ENCODE measurements around the gene PCSK4.
"Not testable (repeated sequence)": the region's sequence is repeated elsewhere in the genome, so short reads cannot be mapped to it uniquely, and the experiment has no call there.

The PCSK4 gene

DNA sequence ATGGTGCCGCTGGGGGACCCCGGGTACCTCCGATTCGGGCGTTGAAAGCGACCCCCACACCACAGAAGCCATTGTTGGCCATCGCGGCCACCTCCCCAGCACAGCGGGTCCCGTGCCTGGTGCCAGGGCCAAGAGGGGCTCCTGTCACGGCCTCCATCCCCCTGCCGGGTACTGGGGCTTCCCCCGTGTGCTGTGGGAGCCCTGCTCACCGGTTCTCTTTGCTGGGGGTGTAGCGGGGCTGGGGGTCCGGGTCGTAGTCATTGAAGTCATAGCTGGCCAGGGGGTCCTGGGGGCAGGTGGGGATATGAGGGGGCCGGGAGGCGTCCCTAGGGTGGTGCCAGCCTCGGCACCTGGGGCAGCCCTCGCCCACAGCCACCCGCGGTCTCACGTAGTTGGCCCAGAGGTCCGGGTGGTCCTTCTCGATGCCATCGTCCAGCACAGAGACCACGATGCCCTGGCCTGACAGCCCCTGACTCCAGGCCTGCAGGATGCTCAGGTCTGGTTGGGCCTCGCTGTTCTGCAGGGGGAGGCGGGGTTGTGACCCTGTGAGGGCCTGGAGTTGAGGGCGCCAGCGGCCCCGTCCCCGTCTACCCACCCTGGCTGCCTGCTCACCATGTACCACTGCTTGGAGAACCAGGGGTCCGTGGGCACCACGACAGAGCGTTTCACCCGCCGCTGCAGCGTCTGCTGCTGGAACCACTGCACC is 2.4 kb downstream of the PCSK4 start:
- no peak for DNase-seq (ENCODE audit: low read depth in 2 of 2)

DNA sequence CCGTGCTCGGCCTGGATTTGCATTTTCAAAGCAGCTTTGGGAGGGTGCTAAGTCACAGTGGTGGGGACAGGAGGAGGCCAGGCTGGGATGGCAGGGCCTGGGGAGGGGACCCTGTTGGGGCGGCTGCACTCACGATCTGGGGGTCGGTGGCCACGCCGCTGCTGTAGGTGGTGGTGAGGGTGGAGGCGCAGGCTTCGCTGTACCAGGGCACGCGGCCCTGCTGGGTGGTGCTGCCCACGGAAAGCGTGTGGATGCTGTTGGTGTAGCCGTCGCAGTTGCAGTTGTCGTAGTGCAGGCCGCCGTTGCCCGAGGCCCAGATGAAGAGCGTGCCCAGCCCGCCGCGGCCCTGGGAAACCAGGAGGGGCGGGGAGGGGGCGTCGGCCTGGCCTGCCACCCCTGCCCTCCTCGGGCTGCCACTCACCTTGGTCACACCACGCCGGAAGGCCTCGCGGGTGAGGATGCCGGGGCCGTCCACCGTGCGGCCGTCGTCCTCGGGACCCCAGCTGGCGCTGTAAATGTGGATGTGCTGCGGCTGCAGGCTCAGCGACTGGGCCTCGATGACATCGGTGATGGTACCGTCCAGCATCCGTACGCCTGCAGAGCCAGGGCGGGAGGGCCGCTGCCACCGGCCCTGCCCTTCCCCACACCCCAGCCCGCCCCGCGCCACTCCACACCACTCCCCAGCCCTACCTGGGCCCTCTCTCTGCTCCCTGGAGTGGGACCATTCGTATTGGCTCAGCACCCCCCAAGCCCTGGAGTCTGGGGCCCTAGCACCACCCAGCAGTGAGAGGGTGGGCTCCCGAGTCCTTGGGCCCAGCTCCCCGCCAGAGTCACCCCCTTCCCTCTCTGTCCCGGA is 3.2 kb downstream of the PCSK4 start:
- no peak for DNase-seq (ENCODE audit: low read depth in 2 of 2)

- DNase-seq (ENCODE audit: low read depth in 2 of 2) = no peak
Observed at GRCh38 chr19:1483979-1484428, 6.1 kb downstream of the PCSK4 start.

GRCh38 chr19:1483131-1483978 is 6.8 kb downstream of the PCSK4 start:
- DNase-seq (ENCODE audit: low read depth in 2 of 2) = no peak

DNA sequence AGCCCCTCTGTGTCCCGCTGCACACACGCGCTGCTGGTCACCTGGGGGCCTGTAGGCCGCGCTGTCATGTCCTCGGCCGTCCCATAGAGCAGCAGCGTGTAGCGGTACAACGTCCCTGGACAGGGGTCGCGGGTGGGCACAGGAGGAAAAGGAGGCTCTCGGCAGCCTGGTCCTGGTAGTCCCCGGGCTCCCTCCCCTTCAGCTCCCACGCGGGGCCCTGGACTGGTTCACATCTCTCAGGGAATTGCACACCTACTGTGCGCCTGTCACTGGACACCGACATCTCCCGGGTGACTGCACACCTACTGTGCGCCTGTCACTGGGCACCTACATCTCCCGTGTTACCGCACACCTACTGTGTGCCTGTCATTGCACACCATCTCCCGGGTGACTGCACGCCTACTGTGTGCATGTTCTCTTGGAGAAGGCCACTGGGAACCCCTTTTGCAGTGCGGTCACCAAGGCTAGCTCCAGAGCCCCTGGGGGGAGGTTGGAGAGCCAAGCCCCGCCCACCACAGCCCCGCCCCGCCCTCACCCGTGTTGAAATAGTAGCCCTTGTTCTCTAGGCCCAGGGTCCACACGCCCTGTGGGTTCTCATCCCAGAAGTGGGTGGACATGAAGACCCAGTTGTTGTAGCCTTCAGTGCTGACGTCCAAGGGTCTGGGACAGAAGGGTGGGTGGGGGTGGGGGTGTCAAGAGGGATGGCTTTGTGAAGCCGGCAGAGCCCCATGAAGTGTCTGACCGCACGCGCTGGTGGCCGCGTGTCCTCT is 7.6 kb downstream of the PCSK4 start:
- no peak for DNase-seq (ENCODE audit: low read depth in 2 of 2)

DNA sequence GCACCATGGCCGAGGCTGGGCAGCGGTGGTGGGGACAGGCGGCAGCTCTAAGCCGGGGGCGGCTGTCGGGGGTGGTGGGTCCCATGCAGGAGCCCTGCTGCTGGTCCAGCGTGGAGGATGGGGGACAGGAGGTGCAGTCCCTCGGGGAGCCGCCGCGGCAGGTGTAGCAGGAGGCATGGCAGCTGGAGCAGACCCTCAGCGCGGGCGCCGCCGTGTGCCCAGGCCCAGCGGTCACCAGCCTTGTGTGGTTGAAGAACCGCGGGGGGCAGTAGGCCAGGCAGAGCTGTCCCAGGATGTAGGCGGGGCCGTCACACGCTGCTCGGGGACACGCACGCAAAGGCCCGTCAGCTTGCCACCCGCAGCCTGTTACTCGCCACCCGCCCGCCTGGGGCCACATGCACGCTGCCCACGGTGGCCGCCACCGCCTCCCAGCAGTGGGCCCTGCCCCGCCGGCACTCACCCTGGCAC is 8.2 kb downstream of the PCSK4 start:
- no peak for DNase-seq (ENCODE audit: low read depth in 2 of 2)

DNA sequence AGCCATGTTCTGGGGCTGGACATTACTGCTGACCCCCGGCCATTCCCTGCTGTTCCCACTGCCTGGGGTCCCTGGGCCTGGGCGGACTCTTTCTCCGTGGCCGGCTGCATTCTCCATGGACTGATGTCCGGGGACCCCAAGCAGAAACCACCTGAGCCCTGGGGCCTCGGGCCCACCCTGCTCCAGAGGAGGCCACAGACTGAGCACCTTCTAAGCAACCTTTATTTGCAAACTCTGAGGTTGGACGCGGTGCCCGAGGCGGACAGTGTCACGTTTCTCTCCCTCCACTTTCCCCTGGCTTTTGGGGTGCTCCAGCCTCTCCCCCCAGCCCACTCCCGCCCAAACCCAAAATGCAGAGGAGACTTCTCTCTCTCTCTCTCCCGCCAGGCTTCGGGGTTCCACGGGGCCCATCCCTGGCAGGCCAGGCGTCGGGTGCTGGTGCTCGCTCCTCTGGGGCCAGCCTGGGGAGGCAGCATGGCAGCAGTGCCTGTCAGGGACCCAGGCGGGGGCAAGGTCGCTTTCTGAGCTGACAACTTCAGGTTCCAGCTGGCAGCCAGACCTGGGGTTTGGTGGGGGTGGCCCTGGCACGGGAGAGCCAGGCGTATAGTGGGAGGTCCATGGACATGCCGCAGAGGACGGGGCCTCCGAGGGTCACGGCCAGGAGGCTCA is 8.8 kb downstream of the PCSK4 start:
- DNase-seq (ENCODE audit: low read depth in 2 of 2) = no peak

GRCh38 chr19:1478934-1479707 is 11.0 kb downstream of the PCSK4 start, which contains the start of gene C19orf25:
Gene C19orf25 (minus strand): TSS chr19:1479215. CDS start chr19:1478903, 312 bp downstream.
- peak; percentile 88 to 93 for DNase-seq (ENCODE audit: low read depth in 2 of 2)

DNA sequence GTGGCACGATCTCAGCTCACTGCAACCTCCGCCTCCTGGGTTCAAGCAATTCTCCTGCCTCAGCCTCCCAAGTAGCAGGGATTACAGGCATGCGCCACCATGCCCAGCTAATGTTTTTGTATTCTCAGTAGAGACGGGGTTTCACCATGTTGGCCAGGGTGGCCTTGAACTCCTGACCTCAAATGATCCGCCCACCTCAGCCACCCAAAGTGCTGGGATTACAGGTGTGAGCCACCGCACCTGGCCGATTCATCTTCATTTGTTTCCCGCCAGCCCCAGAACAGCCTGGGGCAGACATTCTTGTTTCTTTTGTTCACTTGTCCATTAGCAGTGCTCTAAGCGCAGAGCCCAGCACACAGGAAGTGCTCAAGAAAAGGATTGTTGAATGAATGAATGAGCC is 13.1 kb downstream of the PCSK4 start:
- not testable (repeated sequence) for DNase-seq (ENCODE audit: low read depth in 2 of 2)

- DNase-seq (ENCODE audit: low read depth in 2 of 2) = no peak
Observed at GRCh38 chr19:1475751-1476437, 14.3 kb downstream of the PCSK4 start.

DNA sequence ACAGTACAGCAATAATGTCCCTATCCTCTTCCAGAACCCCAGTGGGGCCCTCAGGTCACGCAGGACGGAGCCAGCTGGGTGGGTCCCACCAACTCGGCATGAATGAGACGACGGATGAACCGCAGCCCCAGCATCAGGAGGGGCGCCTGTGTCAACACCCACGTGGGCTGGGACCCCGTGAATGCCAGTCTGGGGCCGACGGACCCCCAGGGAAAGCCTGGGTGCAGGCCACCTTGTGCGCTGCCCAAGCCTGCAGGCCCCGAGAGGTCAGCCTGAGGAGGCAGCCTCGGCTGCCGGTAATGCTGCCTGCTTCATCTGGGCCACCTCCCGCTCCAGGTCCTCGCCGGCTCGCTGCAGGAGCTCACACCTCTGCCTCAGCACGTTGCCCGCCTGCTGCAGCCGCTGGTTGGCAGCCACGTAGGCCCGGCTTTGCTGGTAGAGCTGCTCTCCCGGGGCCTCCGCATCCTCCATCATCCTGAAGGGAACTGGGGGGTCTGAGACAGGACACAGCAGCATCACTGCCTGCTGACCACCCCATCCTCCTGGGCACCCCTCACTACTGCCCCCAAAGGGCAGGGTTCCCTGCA is 15.3 kb downstream of the PCSK4 start:
- DNase-seq (ENCODE audit: low read depth in 2 of 2) = no peak

- DNase-seq (ENCODE audit: low read depth in 2 of 2) = no peak
Observed at GRCh38 chr19:1474011-1474764, 16.0 kb downstream of the PCSK4 start.

GRCh38 chr19:1473085-1473851 is 16.9 kb downstream of the PCSK4 start:
- DNase-seq (ENCODE audit: low read depth in 2 of 2) = no peak

DNA sequence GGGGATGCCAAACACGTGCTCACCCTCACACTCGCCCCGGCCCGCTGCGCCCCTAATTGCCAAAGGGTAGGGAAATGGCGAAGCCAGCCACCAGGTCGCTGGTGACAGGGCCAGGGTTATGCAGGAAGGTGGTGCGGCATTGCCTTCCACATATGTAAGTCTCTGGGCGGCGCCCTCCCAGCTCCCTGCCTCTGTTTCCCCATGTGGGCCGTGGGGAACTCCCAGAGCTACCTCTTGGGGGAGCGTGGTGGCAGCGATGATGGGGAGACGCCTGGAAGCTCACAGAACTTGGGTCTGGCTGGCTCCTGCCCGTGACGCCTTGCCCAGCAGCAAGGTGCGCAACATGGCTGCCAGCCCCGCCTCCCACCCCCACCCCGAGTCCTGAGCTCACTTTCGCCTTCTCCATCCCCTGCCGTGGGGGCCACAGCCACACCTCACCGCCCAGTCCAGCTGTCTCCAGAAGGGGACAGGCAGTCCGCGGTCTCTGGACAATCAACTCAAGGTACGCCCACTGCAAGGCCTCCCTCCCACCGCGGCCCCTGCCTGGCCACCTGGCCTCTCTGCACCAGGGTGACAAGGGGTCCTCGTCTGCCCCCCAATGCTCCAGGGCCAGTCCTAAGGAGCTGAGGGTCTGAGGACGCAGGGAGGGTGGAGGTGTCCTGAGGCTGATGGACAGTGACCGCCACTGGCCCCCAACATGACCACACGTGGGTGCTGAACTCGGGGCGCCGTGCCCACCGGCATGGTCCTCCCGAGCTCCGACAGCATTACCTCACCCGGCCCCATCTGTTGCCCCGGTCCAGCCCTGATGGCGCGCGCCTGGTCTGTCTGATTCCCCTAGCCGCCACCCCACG is 17.7 kb downstream of the PCSK4 start:
- no peak for DNase-seq (ENCODE audit: low read depth in 2 of 2)

- DNase-seq (ENCODE audit: low read depth in 2 of 2) = no peak
Observed at GRCh38 chr19:1471515-1472160, 18.5 kb downstream of the PCSK4 start.

- no peak for DNase-seq (ENCODE audit: low read depth in 2 of 2)
Observed at GRCh38 chr19:1471010-1471514, 19.1 kb downstream of the PCSK4 start.

All from stimulated activated CD8-positive, alpha-beta memory T cell treated with anti-CD3 and anti-CD28 coated beads, Interleukin-2, amount 100 ng/mL, for 48 hours (primary cell).